Endothelial cell of umbilical vein (primary cell): Measurements from ENCODE around the gene GTF2H3. TPM values are rescaled to one million over a fixed set of nuclear protein-coding genes. Genes with fewer than 3 reads are reported as not detected.

Experiments used
- BruUV-seq: library from RNA; stranded (reverse); fragments of 400-500 nt; replicated peaks from 2 replicates; lab custom pipeline; 2021; lab: Mats Ljungman, UMichigan
- CTCF ChIA-PET: fragments of 300-600, 350-600 bp; sonication (Branson Sonifier 250); formaldehyde crosslinking; loops from one replicate; lab custom pipeline; 2021; ENCODE audit warnings: antibody characterized with exemption, inconsistent platforms; lab: Charles Lee
- POLR2A ChIA-PET: fragments of 300-600, 350-600 bp; sonication (Branson Sonifier 250); formaldehyde crosslinking; loops from one replicate; lab custom pipeline; 2021; ENCODE audit warnings: antibody characterized with exemption, inconsistent platforms; lab: Charles Lee
- DNase-seq: peaks from one replicate; pipeline ENCODE4 v3.0.0-alpha.2; 2011; ENCODE audit warnings: low read depth, low spot score
- FAIRE-seq: peaks from 2 replicates; lab custom pipeline; 2011; peaks lifted over from hg19 to GRCh38; lab: Jason Lieb, UNC
- H2AFZ ChIP-seq: 2 replicates; pipeline ENCODE4 v1.6.0; 2012; ENCODE audit warnings: low read depth, low read length, control low read depth, inconsistent platforms
- H3K27ac ChIP-seq: 2 replicates; pipeline ENCODE4 v1.5.1; 2011; ENCODE audit warnings: low read depth, mild to moderate bottlenecking, control low read depth, low read length, moderate library complexity; ENCODE audit not compliant: insufficient read depth
- H3K27me3 ChIP-seq, 2 experiments: 2 replicates each; pipeline versions ENCODE4 v1.6.0 to v1.6.1; 2011; ENCODE audit warnings: low read length in 2 of 2, mixed read lengths in 1 of 2; ENCODE audit not compliant: control insufficient read depth in 2 of 2, insufficient read depth in 2 of 2
- H3K36me3 ChIP-seq, 2 experiments: 2 replicates in 1 of 2; 3 replicates in 1 of 2; pipeline ENCODE4 v1.5.1; 2011; ENCODE audit warnings: low read length in 2 of 2, mild to moderate bottlenecking in 1 of 2, moderate library complexity in 1 of 2; ENCODE audit not compliant: control insufficient read depth in 2 of 2, insufficient read depth in 2 of 2; ENCODE audit errors: extremely low read depth in 1 of 2
- H3K4me1 ChIP-seq: 3 replicates; pipeline ENCODE4 v1.5.1; 2011; ENCODE audit warnings: mild to moderate bottlenecking, low read length; ENCODE audit not compliant: control insufficient read depth, insufficient read depth; ENCODE audit errors: extremely low read depth
- H3K4me2 ChIP-seq: 2 replicates; pipeline ENCODE4 v1.6.1; 2011; ENCODE audit warnings: low read length, control low read depth, mixed read lengths; ENCODE audit not compliant: insufficient read depth
- H3K4me3 ChIP-seq, 3 experiments: fragments of 200-600 bp in 1 of 3; sonication (generic), shearing (Covaris generic) in 1 of 3; replicated peaks in 1 of 3; 2 replicates each; pipeline ENCODE4 v1.5.1; 2011 to 2016; ENCODE audit warnings: control low read depth in 3 of 3, low read length in 3 of 3, mild to moderate bottlenecking in 2 of 3, inconsistent platforms in 1 of 3, low read depth in 1 of 3, moderate library complexity in 1 of 3; ENCODE audit not compliant: insufficient read depth in 1 of 3
- H3K79me2 ChIP-seq: 2 replicates; pipeline ENCODE4 v1.6.0; 2012; ENCODE audit warnings: low read length, inconsistent platforms; ENCODE audit not compliant: control insufficient read depth, insufficient read depth
- H3K9ac ChIP-seq: replicated peaks from 2 replicates; pipeline ENCODE3; 2011; ENCODE audit warnings: low read length, control low read depth; ENCODE audit not compliant: insufficient read depth; ENCODE audit errors: extremely low read depth
- H3K9me1 ChIP-seq: replicated peaks from 3 replicates; pipeline ENCODE4 v1.6.0; 2011; ENCODE audit warnings: mild to moderate bottlenecking, low read length; ENCODE audit not compliant: control insufficient read depth, insufficient read depth; ENCODE audit errors: extremely low read depth
- H3K9me3 ChIP-seq: replicated peaks from 2 replicates; pipeline ENCODE4 v1.5.1; 2012; ENCODE audit warnings: low read length, inconsistent platforms; ENCODE audit not compliant: control insufficient read depth, insufficient read depth
- H4K20me1 ChIP-seq: replicated peaks from 2 replicates; pipeline ENCODE3; 2011; ENCODE audit warnings: mild to moderate bottlenecking, low read length; ENCODE audit not compliant: control insufficient read depth, insufficient read depth; ENCODE audit errors: extremely low read depth
- CTCF ChIP-seq, 2 donors: IDR thresholded peaks; 1 replicate in 1 of 2; 2 replicates in 1 of 2; pipeline ENCODE4 v1.5.1; 2011; ENCODE audit warnings: low read length in 2 of 2, mild to moderate bottlenecking in 2 of 2, moderate library complexity in 2 of 2, control low read depth in 1 of 2, inconsistent platforms in 1 of 2, low read depth in 1 of 2; ENCODE audit not compliant: insufficient read depth in 1 of 2; ENCODE audit errors: extremely low read depth in 1 of 2
- EZH2 ChIP-seq: IDR thresholded peaks from 2 replicates; pipeline ENCODE4 v1.6.1; 2012; ENCODE audit warnings: borderline replicate concordance, low read depth, mild to moderate bottlenecking, moderate library complexity, low read length, inconsistent platforms; ENCODE audit not compliant: severe bottlenecking
- FOS ChIP-seq: IDR thresholded peaks from 2 replicates; pipeline ENCODE4 v1.6.1; 2011; ENCODE audit warnings: mild to moderate bottlenecking, low read length, moderate library complexity, borderline replicate concordance; ENCODE audit not compliant: insufficient read depth
- GATA2 ChIP-seq: IDR thresholded peaks from 2 replicates; pipeline ENCODE4 v1.7.0; 2011; ENCODE audit warnings: low read depth, mild to moderate bottlenecking, moderate library complexity, mixed read lengths, low read length; ENCODE audit not compliant: insufficient read length, insufficient read depth
- JUN ChIP-seq: IDR thresholded peaks from 2 replicates; pipeline ENCODE4 v1.6.1; 2011; ENCODE audit warnings: borderline replicate concordance, low read depth; ENCODE audit not compliant: insufficient read length, insufficient read depth
- dilution Hi-C: fragments of 300-500 bp; cut with MboI; formaldehyde crosslinking; loops from one replicate; pipeline ENCODE4 v1.15.0; 2019; ENCODE audit warnings: low sequenced_read_pairs; ENCODE audit not compliant: extremely low pct_ligation_motif_present
- intact Hi-C: fragments of 100-400 bp; cut with micrococcal nuclease; formaldehyde crosslinking; loops from one replicate; pipeline ENCODE4 v1.10.0; 2022
- polyA plus RNA-seq, 4 experiments: library from polyadenylated mRNA; depleted of rRNA in 3 of 4; stranded (reverse) in 3 of 4; unstranded in 1 of 4; fragments of >200 nt; gene quantifications; 2 replicates each; pipeline versions ENCODE4 v1.2.1 to v1.2.3, GENCODE V29; 2011 to 2012; ENCODE audit warnings: missing spikeins in 1 of 4
- total RNA-seq: library from RNA; stranded (reverse); gene quantifications from 2 replicates; pipeline ENCODE4 v1.2.3, GENCODE V29; 2021

Gene GTF2H3
- total and polyA plus RNA-seq, 2 donors (not counting 3 experiments of a cell fraction or from before 2014, with no cell fraction given), result 17.8 to 31.3 TPM

- H3K36me3 ChIP-seq, result peaks cover 30 to 33% of the 10 kb centered on the region in 2 experiments
- H3K4me3 ChIP-seq, result no peak overlapping the region
- H3K27me3 ChIP-seq, result no peaks in the 10 kb centered on the region
- H3K27ac ChIP-seq, result no peak overlapping the region
- DNase-seq (no peak), FAIRE-seq (no peak)
- no peaks in the 10 kb centered on the region for H4K20me1 ChIP-seq
- H3K9me3 ChIP-seq, result no peaks in the 10 kb centered on the region
- peaks cover 2% of the 10 kb centered on the region for H3K79me2 ChIP-seq
- TF ChIP-seq CTCF (IDR thresholded peaks at IDR 0.05; ENCODE audit: extremely low read depth in 1 of 2, insufficient read depth in 1 of 2, low read depth in 1 of 2, low read length in 2 of 2) (no peak), JUN (no peak)
- POLR2A ChIA-PET, result no interaction called here
- no peaks in the 10 kb centered on the region for H3K4me1 ChIP-seq
- no peak overlapping the region for H3K9ac ChIP-seq
- no peak overlapping the region for H3K4me2 ChIP-seq
- H3K9me1 ChIP-seq, result no peaks in the 10 kb centered on the region
- intact Hi-C loops (no loop called here), dilution Hi-C loops (loop anchor here (10.0 to 25.0 kb wide), 2 partner anchors 226 to 334 kb away; no protein-coding TSS in a partner anchor)
- BruUV-seq, result TSS peak; percentile 51
- CTCF ChIA-PET, result interaction anchor here (0.6 kb wide), 1 partner anchor 619 kb away, joined by 3 read pairs; no protein-coding TSS in a partner anchor
- H2AFZ ChIP-seq, result no peak overlapping the region
These were observed 12.5 kb upstream of the GTF2H3 start for GRCh38 chr12:123621101-123621500.

DNA sequence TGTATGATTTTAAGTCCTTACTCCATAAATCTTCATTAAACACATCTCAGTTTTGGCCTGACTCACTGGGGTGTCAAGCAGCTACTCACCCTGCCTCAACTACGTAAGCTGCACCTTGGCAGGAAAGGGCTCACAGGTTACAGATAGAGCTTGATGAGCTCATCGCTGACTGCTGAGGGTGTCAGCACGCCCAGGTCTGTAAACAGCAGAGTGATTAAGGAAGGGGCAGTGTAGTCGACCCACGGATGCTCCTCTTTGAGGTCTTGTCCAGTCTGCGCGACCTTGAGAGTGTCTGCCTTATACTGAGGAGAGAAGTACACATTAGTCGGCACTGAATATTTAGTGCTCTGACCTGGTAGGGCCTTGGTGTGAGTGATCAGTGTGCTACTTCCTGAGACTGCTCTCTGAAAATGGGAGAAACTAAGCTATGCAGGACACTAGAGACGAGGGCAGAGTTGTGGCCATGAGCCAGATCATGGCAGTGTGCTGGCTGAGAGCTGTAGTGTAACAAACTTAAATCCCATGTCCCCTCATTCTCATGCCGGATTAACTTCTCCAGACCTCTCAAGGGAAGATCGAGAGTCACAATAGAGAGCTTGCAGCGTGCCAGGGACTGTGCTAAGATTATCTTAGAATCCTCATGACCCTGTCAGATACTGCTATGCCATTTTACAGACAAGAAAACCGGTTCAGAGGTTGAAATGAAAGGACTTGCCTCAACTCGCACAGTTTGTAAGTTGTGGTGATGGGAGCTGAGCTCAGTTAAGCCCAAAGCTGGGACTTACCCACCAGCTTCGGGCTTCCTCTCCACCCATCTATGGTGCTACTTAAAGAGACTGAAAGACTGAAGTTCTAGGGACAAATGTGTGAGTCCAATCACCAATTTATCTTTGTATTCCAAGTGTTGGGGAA, 11.8 kb upstream of the GTF2H3 start:
- POLR2A ChIA-PET, result no interaction called here
- Histone ChIP-seq H3K9ac (no peak overlapping the region), H4K20me1 (no peaks in the 10 kb centered on the region), H3K4me2 (no peak overlapping the region), H3K4me3 (no peak overlapping the region), H3K79me2 (peaks cover 2% of the 10 kb centered on the region), H2AFZ (no peak overlapping the region), H3K9me3 (no peaks in the 10 kb centered on the region), H3K36me3 (peaks cover 33 to 35% of the 10 kb centered on the region in 2 experiments), H3K4me1 (no peaks in the 10 kb centered on the region), H3K27ac (no peak overlapping the region), H3K27me3 (no peaks in the 10 kb centered on the region), H3K9me1 (no peaks in the 10 kb centered on the region)
- intact Hi-C loops (no loop called here), dilution Hi-C loops (loop anchor here (10.0 to 25.0 kb wide), 2 partner anchors 227 to 335 kb away; no protein-coding TSS in a partner anchor)
- DNase-seq, result no peak
- BruUV-seq, result no TSS peak
- TF ChIP-seq GATA2, result no peak
- no peak for TF ChIP-seq CTCF (IDR thresholded peaks at IDR 0.05; ENCODE audit: extremely low read depth in 1 of 2, insufficient read depth in 1 of 2, low read depth in 1 of 2, low read length in 2 of 2)
- no peak for TF ChIP-seq FOS
- TF ChIP-seq EZH2, result no peak
- CTCF ChIA-PET, result no interaction called here
- FAIRE-seq, result no peak
